Measurements from ENCODE around the gene CTBS. TPM values are rescaled to one million over a fixed set of nuclear protein-coding genes. Genes with fewer than 3 reads are reported as not detected.
A peak's percentile ranks its signal among the peaks of the same experiment; 100 is the strongest.

The CTBS gene
- total RNA-seq, 1 donor = 13.0 TPM

GRCh38 chr1:84573481-84573966 is 716 bp downstream of the CTBS start:
- peak; percentile 11 for DNase-seq (ENCODE audit: insufficient read length, low spot score, missing footprints)
- H3K79me2 ChIP-seq (ENCODE audit: insufficient read depth, low read length) = peaks cover 35% of the 10 kb centered on the region
- H3K4me2 ChIP-seq (ENCODE audit: insufficient read depth, low read length) = peak overlapping the region; percentile 88
- no peak for TF ChIP-seq CTCF (IDR thresholded peaks at IDR 0.05; ENCODE audit: extremely low read depth, low read depth, low read length)
- H3K4me3 ChIP-seq (ENCODE audit: insufficient read depth, low read length) = peak overlapping the region; percentile 81
- no peaks in the 10 kb centered on the region for H4K20me1 ChIP-seq (ENCODE audit: insufficient read depth, low read length)
- H3K27me3 ChIP-seq (ENCODE audit: insufficient read depth, low read length) = no peaks in the 10 kb centered on the region
- peaks cover 34% of the 10 kb centered on the region for H3K4me1 ChIP-seq (ENCODE audit: insufficient read depth, low read length)
- peak overlapping the region; percentile 75 for H2AFZ ChIP-seq (ENCODE audit: low read length)
- H3K36me3 ChIP-seq (ENCODE audit: insufficient read depth, low read length) = peaks cover 15% of the 10 kb centered on the region
- no peaks in the 10 kb centered on the region for H3K9me3 ChIP-seq (ENCODE audit: low read depth, low read length)
- peak overlapping the region; percentile 96 for H3K27ac ChIP-seq (ENCODE audit: low read depth, low read length)

- H3K36me3 ChIP-seq (ENCODE audit: insufficient read depth, low read length) = peaks cover 18% of the 10 kb centered on the region
- peak overlapping the region; percentile 45 for H3K27ac ChIP-seq (ENCODE audit: low read depth, low read length)
- H2AFZ ChIP-seq (ENCODE audit: low read length) = no peak overlapping the region
- H3K9me3 ChIP-seq (ENCODE audit: low read depth, low read length) = no peaks in the 10 kb centered on the region
- H3K79me2 ChIP-seq (ENCODE audit: insufficient read depth, low read length) = peaks cover 44% of the 10 kb centered on the region
- TF ChIP-seq CTCF (IDR thresholded peaks at IDR 0.05; ENCODE audit: extremely low read depth, low read depth, low read length) = no peak
- no peaks in the 10 kb centered on the region for H3K27me3 ChIP-seq (ENCODE audit: insufficient read depth, low read length)
- peaks cover 34% of the 10 kb centered on the region for H3K4me1 ChIP-seq (ENCODE audit: insufficient read depth, low read length)
- no peaks in the 10 kb centered on the region for H4K20me1 ChIP-seq (ENCODE audit: insufficient read depth, low read length)
- peak; percentile 66 for DNase-seq (ENCODE audit: insufficient read length, low spot score, missing footprints)
- no peak overlapping the region for H3K4me3 ChIP-seq (ENCODE audit: insufficient read depth, low read length)
- H3K4me2 ChIP-seq (ENCODE audit: insufficient read depth, low read length) = peak overlapping the region; percentile 88
Measured at GRCh38 chr1:84571150-84571535, 3.1 kb downstream of the CTBS start.

- Histone ChIP-seq H3K4me1 (ENCODE audit: insufficient read depth, low read length) (peaks cover 34% of the 10 kb centered on the region), H3K79me2 (ENCODE audit: insufficient read depth, low read length) (peaks cover 44% of the 10 kb centered on the region), H3K4me2 (ENCODE audit: insufficient read depth, low read length) (peak overlapping the region; percentile 88), H3K27me3 (ENCODE audit: insufficient read depth, low read length) (no peaks in the 10 kb centered on the region), H3K27ac (ENCODE audit: low read depth, low read length) (peak overlapping the region; percentile 45), H3K9me3 (ENCODE audit: low read depth, low read length) (no peaks in the 10 kb centered on the region), H3K4me3 (ENCODE audit: insufficient read depth, low read length) (no peak overlapping the region), H2AFZ (ENCODE audit: low read length) (no peak overlapping the region), H4K20me1 (ENCODE audit: insufficient read depth, low read length) (no peaks in the 10 kb centered on the region), H3K36me3 (ENCODE audit: insufficient read depth, low read length) (peaks cover 23% of the 10 kb centered on the region)
- no peak for TF ChIP-seq CTCF (IDR thresholded peaks at IDR 0.05; ENCODE audit: extremely low read depth, low read depth, low read length)
- DNase-seq (ENCODE audit: insufficient read length, low spot score, missing footprints) = peak; percentile 9
Measured at GRCh38 chr1:84570436-84571149, 3.6 kb downstream of the CTBS start.

GRCh38 chr1:84569216-84569615 is 5.0 kb downstream of the CTBS start:
- Histone ChIP-seq H3K4me3 (ENCODE audit: insufficient read depth, low read length) (no peak overlapping the region), H3K4me2 (ENCODE audit: insufficient read depth, low read length) (no peak overlapping the region), H3K4me1 (ENCODE audit: insufficient read depth, low read length) (peaks cover 34% of the 10 kb centered on the region), H3K36me3 (ENCODE audit: insufficient read depth, low read length) (peaks cover 28% of the 10 kb centered on the region), H3K27ac (ENCODE audit: low read depth, low read length) (no peak overlapping the region), H3K9me3 (ENCODE audit: low read depth, low read length) (no peaks in the 10 kb centered on the region), H4K20me1 (ENCODE audit: insufficient read depth, low read length) (no peaks in the 10 kb centered on the region), H3K27me3 (ENCODE audit: insufficient read depth, low read length) (no peaks in the 10 kb centered on the region), H2AFZ (ENCODE audit: low read length) (no peak overlapping the region), H3K79me2 (ENCODE audit: insufficient read depth, low read length) (peaks cover 44% of the 10 kb centered on the region)
- DNase-seq (ENCODE audit: insufficient read length, low spot score, missing footprints) = no peak
- no peak for TF ChIP-seq CTCF (IDR thresholded peaks at IDR 0.05; ENCODE audit: extremely low read depth, low read depth, low read length)
